Measurements from ENCODE around the gene PADI4.

Gene PADI4

GRCh38 chr1:17292299-17293160 lies 15.5 kb upstream of the PADI4 start:
- TF ChIP-seq CTCF (IDR thresholded peaks at IDR 0.05; ENCODE audit: borderline replicate concordance, insufficient read depth, low read depth, low read length) = no peak

GRCh38 chr1:17293681-17294425 lies 14.1 kb upstream of the PADI4 start:
- H3K4me3 ChIP-seq (ENCODE audit: low read depth, low read length) = no peak overlapping the region
- no peak for TF ChIP-seq CTCF (IDR thresholded peaks at IDR 0.05; ENCODE audit: borderline replicate concordance, insufficient read depth, low read depth, low read length)

More at GRCh38 chr1:17292299-17293160, 15.5 kb upstream of the PADI4 start:
- no peak overlapping the region for H3K4me3 ChIP-seq (ENCODE audit: low read depth, low read length)

GRCh38 chr1:17295292-17295691 lies 12.7 kb upstream of the PADI4 start:
- H3K4me3 ChIP-seq (ENCODE audit: low read depth, low read length) = no peak overlapping the region
- TF ChIP-seq CTCF (IDR thresholded peaks at IDR 0.05; ENCODE audit: borderline replicate concordance, insufficient read depth, low read depth, low read length) = no peak

GRCh38 chr1:17296086-17296485 lies 11.9 kb upstream of the PADI4 start:
- no peak for TF ChIP-seq CTCF (IDR thresholded peaks at IDR 0.05; ENCODE audit: borderline replicate concordance, insufficient read depth, low read depth, low read length)
- no peak overlapping the region for H3K4me3 ChIP-seq (ENCODE audit: low read depth, low read length)

- no peak overlapping the region for H3K4me3 ChIP-seq (ENCODE audit: low read depth, low read length)
- no peak for TF ChIP-seq CTCF (IDR thresholded peaks at IDR 0.05; ENCODE audit: borderline replicate concordance, insufficient read depth, low read depth, low read length)
These were observed 10.0 kb upstream of the PADI4 start for GRCh38 chr1:17297991-17298390.

- no peak for TF ChIP-seq CTCF (IDR thresholded peaks at IDR 0.05; ENCODE audit: borderline replicate concordance, insufficient read depth, low read depth, low read length)
- H3K4me3 ChIP-seq (ENCODE audit: low read depth, low read length) = no peak overlapping the region
These were observed 6.2 kb upstream of the PADI4 start for GRCh38 chr1:17301767-17302166.

All from GM12875 (cell line).